Left lung (tissue), 10 donors: ENCODE data around the gene PTPN3. TPM values are rescaled to one million over a fixed set of nuclear protein-coding genes. Genes with fewer than 3 reads are reported as not detected.

Experiments used
- ATAC-seq: fragments of 200-7000 bp; cut with Tn5 transposase; one replicate; pipeline ENCODE4 v1.9.1; 2020; ENCODE audit warnings: moderate library complexity
- DNase-seq, 4 donors: peaks; one replicate each; pipeline ENCODE4 v3.0.0-alpha.2; 2013 to 2020
- H3K27ac ChIP-seq, 2 donors: fragments of 200-600 bp; sonication (generic) in 1 of 2; one replicate each; pipeline versions ENCODE4 v1.5.0 to v1.8.0; 2020 to 2021
- H3K27me3 ChIP-seq, 2 donors: fragments of 200-600 bp; sonication (generic) in 1 of 2; one replicate each; pipeline versions ENCODE4 v1.5.0 to v1.8.0; 2020 to 2021
- H3K36me3 ChIP-seq, 2 donors: fragments of 200-600 bp; sonication (generic) in 1 of 2; one replicate each; pipeline versions ENCODE4 v1.5.0 to v1.8.0; 2020 to 2021
- H3K4me1 ChIP-seq, 2 donors: fragments of 200-600 bp; one replicate each; pipeline ENCODE4 v1.8.0; 2021
- H3K4me3 ChIP-seq, 2 donors: fragments of 200-600 bp; sonication (generic) in 1 of 2; one replicate each; pipeline versions ENCODE4 v1.5.0 to v1.8.0; 2020 to 2021; ENCODE audit warnings: mild to moderate bottlenecking in 1 of 2
- H3K9me3 ChIP-seq, 2 donors: fragments of 200-600 bp; sonication (generic) in 1 of 2; one replicate each; pipeline versions ENCODE4 v1.5.0 to v1.8.0; 2020 to 2021
- intact Hi-C, 2 donors: fragments of 100-400 bp; cut with DNase I; formaldehyde crosslinking; loops; one replicate each; pipeline versions ENCODE4 v1.11.2 to v1.14.2; 2022
- polyA plus RNA-seq, 6 donors: library from polyadenylated mRNA; unstranded; fragments of 120-200 nt; gene quantifications; one replicate each; pipeline ENCODE4 v1.2.1, GENCODE V29; 2013; ENCODE audit not compliant: insufficient read length in 6 of 6
- total RNA-seq, 2 donors: library from RNA; stranded (reverse); fragmentation: NEBNext Ultra II Directional; extraction: Animal tissue kit (Norgen Biotek cat#: 25700); gene quantifications; one replicate each; pipeline ENCODE4 v1.2.1, GENCODE V29; 2021
- TF ChIP-seq, protein P1 (sequence below), 2 donors: fragments of 200-600 bp; sonication (generic) in 1 of 2; IDR thresholded peaks; one replicate each; pipeline versions ENCODE4 v1.5.0 to v1.8.0; 2021; ENCODE audit warnings: antibody characterized with exemption in 2 of 2
- donor health status: DM: no; HTN: yes; CAD: no.
- donor health status: DM: no; HTN: no; CAD: no.

The PTPN3 gene
- total and polyA plus RNA-seq, 8 donors: 7.7 to 16.6 (median 15.7) TPM

DNA sequence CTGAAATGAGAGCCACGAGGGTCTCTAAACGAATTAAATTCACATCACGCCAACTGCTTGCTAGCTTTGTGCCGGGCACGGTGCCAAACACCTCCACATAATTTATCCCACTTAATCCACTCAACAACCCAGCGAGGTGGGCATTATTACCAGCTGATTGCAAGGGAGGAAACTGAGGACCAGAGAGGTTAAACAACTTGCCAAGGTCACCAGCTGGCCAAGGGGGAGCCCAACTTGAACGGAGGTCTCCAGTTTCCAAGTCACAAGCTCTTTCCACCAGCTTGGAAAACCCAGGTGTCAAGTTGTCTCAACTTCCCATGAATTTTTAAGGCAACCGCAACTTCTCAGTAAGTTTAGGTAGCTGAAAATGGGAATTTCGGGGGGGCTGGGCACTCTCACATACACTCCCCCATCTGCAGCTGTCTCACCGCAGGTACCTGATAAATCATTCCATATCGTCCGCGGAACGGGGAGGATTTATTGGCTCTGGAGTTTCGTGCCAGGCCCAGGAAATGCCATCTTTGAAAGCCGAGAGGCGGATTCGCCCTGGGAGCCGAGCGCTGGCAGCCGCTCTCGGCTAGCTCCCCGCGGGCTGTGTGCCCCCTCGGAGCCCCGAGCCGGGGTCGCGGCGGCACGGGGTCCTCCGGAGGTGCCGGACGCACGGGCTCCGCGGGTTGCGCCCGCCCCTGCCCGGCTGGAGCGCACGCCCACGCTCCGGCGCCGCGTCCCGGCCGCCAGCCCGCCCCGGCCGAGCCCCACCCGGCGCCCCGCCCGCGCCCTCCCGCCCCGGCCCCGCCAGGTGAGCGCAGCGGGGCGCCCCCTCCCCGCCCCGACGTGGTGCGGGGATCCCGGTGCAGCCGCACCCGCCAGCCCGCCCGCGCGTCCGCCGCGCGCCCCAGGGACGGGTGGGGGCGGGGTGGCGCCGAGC is 617 bp downstream of the PTPN3 start:
- no peaks in the 10 kb centered on the region for H3K36me3 ChIP-seq
- H3K9me3 ChIP-seq: no peaks in the 10 kb centered on the region
- DNase-seq (peak in 1 of 4 donors; percentile 17), ATAC-seq (peak; percentile 9)
- peaks cover 16 to 93% of the 10 kb centered on the region in 2 donors for H3K27me3 ChIP-seq
- peak overlapping the region; percentile 29 to 41 for H3K4me3 ChIP-seq
- no peaks in the 10 kb centered on the region for H3K4me1 ChIP-seq
- TF ChIP-seq, protein P1, sequence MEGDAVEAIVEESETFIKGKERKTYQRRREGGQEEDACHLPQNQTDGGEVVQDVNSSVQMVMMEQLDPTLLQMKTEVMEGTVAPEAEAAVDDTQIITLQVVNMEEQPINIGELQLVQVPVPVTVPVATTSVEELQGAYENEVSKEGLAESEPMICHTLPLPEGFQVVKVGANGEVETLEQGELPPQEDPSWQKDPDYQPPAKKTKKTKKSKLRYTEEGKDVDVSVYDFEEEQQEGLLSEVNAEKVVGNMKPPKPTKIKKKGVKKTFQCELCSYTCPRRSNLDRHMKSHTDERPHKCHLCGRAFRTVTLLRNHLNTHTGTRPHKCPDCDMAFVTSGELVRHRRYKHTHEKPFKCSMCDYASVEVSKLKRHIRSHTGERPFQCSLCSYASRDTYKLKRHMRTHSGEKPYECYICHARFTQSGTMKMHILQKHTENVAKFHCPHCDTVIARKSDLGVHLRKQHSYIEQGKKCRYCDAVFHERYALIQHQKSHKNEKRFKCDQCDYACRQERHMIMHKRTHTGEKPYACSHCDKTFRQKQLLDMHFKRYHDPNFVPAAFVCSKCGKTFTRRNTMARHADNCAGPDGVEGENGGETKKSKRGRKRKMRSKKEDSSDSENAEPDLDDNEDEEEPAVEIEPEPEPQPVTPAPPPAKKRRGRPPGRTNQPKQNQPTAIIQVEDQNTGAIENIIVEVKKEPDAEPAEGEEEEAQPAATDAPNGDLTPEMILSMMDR (IDR thresholded peaks at IDR 0.05): no peak
- intact Hi-C loops: no loop called here
- H3K27ac ChIP-seq: no peak overlapping the region

DNA sequence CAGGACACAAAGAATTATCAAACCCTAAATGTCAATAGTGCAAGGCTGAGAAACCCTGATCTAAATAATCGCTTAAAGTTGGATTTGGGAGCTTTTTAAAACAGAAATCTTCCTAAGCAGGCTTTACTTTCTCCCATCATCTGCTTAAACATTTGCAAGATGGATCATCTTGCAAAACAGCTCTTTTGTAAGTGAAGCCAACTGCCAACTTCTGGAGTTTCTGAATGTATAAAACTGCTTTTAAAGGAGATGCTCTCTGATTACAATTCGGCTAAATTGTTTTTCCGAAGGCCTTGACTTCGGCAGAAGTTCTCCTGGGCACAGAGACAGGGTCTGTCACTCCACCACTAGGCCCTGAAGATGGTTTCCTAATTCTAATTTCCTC is 1.3 kb downstream of the PTPN3 start:
- no peaks in the 10 kb centered on the region for H3K4me1 ChIP-seq
- no peak for ATAC-seq
- H3K27me3 ChIP-seq: peaks cover 16 to 93% of the 10 kb centered on the region in 2 donors
- no peaks in the 10 kb centered on the region for H3K36me3 ChIP-seq
- TF ChIP-seq, protein P1 (IDR thresholded peaks at IDR 0.05): no peak
- H3K27ac ChIP-seq: no peak overlapping the region
- no peaks in the 10 kb centered on the region for H3K9me3 ChIP-seq
- intact Hi-C loops: no loop called here
- peak overlapping the region in 1 of 2 donors; percentile 41 for H3K4me3 ChIP-seq
- peak in 2 of 4 donors; percentile 16 to 36 for DNase-seq

DNA sequence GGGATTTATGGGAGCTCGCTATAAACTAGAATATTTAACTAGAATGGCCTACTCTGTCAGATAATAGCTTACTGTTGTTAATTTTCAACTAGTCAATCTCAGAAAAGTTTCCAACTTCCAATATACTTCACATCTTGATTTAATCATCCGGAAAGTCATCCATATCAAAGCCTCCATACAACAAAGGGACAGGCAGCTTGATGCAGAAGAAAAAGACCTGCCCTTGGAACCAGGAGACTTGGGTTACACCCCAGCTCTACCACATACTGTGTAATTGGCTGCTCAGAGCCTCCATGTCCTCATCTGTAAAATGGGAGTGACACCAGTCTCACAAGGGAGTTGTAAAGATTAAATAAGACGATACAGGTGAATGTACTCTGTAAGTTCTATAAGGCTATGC is 1.9 kb downstream of the PTPN3 start:
- Histone ChIP-seq H3K36me3 (no peaks in the 10 kb centered on the region), H3K4me3 (no peak overlapping the region), H3K27ac (no peak overlapping the region), H3K4me1 (no peaks in the 10 kb centered on the region), H3K9me3 (no peaks in the 10 kb centered on the region), H3K27me3 (peaks cover 16 to 89% of the 10 kb centered on the region in 2 donors)
- TF ChIP-seq, protein P1 (IDR thresholded peaks at IDR 0.05): no peak
- intact Hi-C loops: no loop called here
- no peak for ATAC-seq
- no peak for DNase-seq

DNA sequence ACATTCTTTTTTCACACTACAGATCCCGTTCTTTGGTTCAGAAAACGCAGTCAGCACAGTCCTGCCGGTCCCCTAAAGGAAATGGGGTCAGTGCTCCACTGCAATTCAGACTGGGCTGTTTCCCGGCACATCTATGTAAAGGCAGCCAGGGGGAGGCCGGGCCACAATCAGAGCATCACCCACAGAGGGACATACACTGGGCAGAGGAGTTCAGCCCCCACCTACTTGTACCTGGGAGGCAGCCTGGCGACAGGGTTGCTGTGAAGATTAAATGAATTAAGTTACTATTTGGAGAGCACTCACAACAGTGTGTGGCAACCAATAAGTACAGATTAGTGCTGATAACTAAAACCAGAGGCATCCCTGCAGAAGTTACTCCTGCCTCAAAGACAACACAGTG is 4.5 kb downstream of the PTPN3 start:
- Histone ChIP-seq H3K4me3 (no peak overlapping the region), H3K27ac (no peak overlapping the region), H3K9me3 (no peaks in the 10 kb centered on the region), H3K27me3 (peaks cover 4 to 63% of the 10 kb centered on the region in 2 donors), H3K4me1 (no peaks in the 10 kb centered on the region), H3K36me3 (no peaks in the 10 kb centered on the region)
- TF ChIP-seq, protein P1 (IDR thresholded peaks at IDR 0.05): no peak
- ATAC-seq (no peak), DNase-seq (no peak)
- intact Hi-C loops: no loop called here

DNA sequence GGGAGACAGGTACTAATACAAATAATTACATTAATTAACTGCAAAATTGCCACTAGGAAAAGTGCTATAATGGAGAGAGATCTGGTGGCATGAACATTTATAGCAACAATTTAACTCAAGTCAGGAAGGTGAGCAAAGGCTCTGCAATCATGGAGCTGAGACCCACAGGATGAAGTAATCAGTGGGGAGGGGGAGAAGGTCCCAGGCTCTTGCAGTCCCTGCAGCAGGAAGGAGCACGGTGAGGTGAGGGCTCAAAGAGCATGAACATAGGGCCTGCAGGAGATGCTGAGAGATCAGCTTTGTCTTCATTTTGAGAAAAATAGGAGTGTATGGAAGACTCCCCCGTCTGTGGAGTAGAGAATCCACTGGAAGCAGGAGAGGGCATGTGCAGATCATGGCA is 6.5 kb downstream of the PTPN3 start:
- H3K36me3 ChIP-seq: no peaks in the 10 kb centered on the region
- H3K27ac ChIP-seq: no peak overlapping the region
- peaks cover 0 to 64% of the 10 kb centered on the region in 2 donors for H3K27me3 ChIP-seq
- H3K9me3 ChIP-seq: no peaks in the 10 kb centered on the region
- ATAC-seq: no peak
- DNase-seq: no peak
- TF ChIP-seq, protein P1 (IDR thresholded peaks at IDR 0.05): no peak
- intact Hi-C loops: no loop called here
- H3K4me1 ChIP-seq: no peaks in the 10 kb centered on the region
- no peak overlapping the region for H3K4me3 ChIP-seq
